LNCAP (cell line): ENCODE measurements around the gene G6PD.

ENCODE experiments used
- CTCF ChIP-seq: fragments of 450-650 bp; IDR thresholded peaks from 2 replicates; pipeline ENCODE4 v1.5.1; 2017; ENCODE audit warnings: mild to moderate bottlenecking

The G6PD gene

DNA sequence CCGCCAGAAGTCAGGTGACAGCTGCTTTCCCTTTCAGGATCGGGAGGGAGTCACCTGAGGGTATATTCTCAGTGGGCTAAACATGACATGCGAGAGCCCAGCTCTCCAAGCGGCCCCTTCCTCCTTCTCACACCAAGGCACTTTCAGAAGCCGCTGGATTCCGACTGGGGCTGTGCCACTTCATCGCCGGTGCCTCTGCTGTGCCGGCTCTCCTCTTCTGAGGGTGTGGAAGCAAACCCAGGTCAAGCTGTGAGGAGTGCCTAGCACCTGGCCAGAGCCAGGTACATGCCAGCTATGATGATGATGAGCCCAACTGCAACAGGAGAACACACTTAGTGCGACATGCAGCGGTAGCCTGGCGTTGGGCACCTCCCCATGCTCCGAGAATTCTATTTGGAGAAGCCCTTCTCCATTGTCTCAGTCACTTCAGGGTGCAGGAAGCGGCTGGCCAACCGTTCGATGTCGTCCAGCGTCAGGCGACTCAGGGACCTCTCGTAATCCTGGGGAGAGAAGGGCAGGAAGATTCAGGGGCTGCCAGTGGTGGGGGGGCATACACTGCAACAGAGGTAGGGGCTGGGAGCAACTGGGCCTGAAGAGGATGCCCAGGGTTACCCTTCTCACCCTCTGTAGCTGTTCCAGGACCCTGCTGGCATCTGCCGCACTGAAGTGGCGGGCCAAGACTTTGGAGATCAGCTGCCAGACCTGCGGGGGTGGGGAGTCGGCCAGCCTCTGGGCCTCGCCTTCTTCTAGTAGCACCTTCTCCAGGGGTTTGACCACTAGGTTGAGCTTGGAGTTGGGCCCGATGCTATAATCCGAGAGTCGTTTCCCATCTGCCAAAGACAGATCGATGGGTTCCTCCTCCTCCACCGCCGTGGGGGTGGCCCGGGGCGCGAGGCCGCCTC is 61.2 kb downstream of the G6PD start:
- TF ChIP-seq CTCF = no peak

DNA sequence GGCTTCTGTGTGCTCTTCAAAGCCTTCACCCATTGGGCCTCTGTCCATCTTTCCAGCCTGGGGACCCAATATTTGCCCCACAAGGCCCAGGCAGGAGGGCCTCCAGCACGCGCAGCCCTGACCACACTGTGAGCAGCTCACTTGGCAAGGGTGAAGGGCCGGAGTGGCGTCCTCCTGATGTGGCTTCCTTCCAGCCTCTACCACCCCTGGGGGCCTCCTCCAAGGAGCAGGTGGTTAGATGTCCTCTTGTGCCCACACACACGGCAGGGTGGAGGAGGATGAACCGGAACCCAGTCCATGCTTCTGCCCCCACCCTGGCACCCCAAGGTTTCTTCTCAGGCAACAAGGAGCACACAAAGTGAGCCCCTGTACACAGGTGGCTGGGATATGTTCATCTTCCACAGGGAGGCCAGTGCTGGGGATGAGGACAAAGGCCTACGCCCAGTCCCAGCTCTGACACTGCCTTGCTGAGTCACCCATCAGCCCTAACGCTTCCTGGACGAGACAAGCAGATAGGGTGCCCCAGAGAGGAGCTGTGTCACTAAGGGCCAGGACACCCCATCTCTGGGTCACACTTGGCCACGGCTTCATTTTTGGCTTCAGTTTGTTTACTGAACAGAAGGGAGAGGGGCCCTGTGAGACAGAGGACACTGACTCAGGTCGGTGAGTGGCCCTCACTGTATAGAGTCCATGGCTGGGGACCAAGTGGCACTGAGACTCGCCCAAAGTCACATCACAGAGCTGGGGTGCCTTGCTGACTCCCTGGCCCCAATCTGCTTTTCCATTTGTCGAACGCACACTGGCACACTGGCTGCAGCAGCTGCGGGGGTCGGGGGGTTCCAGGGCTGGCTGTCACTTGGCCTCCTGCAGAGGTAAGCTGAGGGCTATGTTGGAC is 62.1 kb downstream of the G6PD start:
- no peak for TF ChIP-seq CTCF

GRCh38 chrX:154483325-154483724 is 63.3 kb downstream of the G6PD start:
- no peak for TF ChIP-seq CTCF

GRCh38 chrX:154482786-154483185 is 63.9 kb downstream of the G6PD start:
- TF ChIP-seq CTCF = no peak

DNA sequence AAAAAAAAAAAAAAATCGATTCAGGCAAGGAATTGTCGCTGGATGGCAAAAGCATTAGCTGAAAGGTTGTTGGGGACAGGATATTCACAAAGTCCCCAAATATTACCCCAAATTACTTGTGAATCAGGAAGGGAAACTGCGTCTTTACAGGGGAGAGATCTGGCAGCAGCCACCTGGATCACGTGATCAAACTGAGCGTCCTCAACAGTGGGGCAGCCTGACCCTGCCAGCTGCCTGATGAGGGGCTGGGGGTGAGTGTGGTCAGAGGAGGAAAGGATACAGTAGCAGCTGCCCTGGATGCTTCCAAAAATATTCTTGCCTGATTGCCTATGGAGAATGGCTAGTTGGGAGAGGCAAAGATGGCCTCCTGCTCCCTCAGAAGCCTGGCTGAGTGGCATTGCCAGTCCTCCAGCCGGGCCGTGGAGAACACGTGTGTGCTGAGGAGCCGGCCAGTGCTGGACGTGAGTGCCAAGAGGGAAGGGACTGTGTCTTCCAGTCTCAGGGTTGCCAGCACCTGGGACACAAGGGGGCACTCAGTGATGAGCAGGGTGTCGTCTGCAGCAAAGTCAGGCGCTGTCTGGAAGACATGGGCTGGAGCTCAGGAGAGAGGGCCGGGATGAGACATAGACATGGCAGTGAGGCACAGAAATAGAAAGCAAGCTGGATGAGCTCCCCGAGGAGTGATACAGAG is 64.6 kb downstream of the G6PD start:
- no peak for TF ChIP-seq CTCF
